GM19324 (cell line): ENCODE data around the gene RABGAP1L.

ENCODE experiments used
- ATAC-seq: cut with Tn5 transposase; IDR thresholded peaks from one replicate; pipeline ENCODE4 v1.9.1; 2021; ENCODE audit warnings: mild to moderate bottlenecking, moderate library complexity; ENCODE audit not compliant: unreplicated experiment, low FRiP score

RABGAP1L gene

DNA sequence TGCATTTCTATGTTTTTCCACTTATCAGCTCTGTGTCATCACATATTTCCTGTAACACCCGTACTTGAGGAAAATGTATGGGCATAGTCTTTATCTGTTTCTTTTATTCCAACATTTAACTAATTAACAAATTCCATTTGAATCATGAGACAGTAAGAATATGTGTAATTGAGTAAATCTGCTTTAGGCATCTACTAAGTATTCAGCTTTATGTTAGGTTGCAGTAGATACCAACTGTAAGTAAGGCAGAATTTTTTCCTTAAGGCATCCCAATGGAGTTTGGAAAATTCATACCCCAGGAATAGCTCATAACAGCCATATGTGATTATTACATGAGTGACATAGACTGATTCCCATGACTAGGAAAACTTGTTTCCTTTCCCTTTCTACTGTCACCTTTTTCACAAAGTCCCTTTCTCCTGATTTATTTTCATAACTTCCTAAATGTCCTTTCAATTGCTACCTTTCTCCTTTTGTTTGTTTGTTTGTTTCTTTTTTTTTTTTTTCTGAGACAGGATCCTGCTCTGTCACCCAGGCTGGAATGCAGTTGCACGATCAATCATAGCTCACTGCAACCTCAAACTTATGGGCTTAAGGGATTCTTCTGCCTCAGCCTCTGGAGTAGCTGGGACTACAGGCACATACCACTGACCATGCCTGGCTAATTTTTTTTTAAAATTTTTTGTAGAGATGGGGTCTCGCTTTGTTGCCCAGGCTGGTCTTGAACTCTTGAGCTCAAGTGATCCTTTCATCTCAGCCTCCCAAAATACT lies 780.6 kb downstream of the RABGAP1L start:
- no peak for ATAC-seq

DNA sequence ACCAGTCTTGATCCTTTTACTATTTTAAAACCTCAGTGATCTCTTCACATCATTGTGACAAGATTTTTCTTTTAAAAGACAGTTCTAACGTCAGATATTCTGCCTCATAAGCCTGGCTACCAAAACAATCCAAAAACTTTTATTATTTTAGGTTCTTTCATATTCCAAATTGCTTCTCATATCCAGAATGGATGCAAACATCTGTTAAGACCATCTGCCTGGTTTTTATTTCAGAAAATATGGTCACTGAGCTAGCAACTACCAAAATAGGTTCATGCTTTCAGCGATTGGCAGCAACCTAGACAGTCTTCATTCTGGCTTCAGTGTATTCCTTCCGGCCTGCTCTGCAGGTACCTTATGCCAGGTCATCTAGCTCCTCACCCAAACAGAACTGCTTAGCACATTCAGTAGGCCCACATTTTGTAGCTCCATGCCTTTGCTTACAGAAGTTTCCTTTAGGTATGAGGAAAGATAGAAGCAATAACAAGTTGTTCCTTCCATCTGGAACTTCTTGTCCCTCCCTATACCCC lies 781.4 kb downstream of the RABGAP1L start:
- no peak for ATAC-seq

- no peak for ATAC-seq
These were observed 783.4 kb downstream of the RABGAP1L start for GRCh38 chr1:174942547-174943255.

- ATAC-seq: no peak
These were observed 786.7 kb downstream of the RABGAP1L start for GRCh38 chr1:174946031-174946430.

DNA sequence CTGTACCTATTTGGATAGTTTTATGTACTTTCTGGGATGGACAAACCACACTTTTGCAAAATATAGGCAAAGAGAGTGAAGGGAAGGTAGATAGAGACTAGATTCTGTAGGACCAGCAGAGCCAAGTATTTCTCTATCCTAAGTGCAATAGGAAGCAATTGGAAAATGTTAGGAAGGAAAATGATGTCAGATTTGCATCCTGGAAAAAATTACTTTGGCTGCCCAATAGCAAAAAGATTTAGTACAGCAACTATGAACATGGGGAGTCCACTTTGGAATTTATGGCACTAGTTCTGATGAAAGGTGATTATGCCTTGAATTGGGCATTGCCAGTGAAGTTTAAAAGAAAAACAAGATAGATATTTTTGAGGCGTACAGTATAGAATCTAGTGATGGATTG lies 789.7 kb downstream of the RABGAP1L start:
- no peak for ATAC-seq

GRCh38 chr1:174949645-174950044 lies 790.3 kb downstream of the RABGAP1L start:
- no peak for ATAC-seq

DNA sequence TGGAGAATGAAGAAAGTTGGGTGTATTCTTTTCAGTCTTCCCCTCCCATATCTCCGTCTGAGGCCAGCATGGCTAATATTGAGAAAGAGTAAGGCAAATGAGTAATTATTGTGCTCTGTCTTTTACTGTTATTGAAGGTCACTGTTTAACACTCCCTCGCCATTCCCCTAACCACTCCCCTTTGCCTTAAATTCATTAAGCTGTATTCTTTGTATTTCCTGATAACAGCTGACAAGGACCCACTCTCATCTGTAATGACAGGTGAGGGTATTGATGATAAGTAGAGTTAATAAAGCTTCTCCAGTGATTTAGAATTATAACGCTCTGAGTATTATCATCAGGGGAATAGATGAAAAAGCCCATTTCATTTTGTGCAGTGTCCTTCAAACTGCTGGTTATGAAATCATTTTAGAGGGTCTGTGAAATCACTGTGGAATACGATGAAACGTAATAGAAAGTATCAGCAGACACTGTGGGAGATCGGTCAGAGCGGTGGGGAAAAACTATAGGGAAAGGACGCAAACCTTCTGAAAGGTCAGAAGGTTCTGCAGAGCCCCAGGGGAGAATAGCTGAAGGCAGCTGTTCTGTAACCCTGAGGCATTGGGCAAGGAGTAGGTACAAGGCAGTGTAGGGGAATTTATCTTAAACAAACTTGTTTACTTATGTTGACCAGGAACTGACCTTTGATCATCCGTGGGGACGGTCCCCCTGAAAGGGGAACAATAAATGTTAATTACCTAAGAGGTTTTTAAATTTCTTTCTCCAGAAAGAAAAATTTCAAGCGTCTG lies 794.2 kb downstream of the RABGAP1L start:
- peak; percentile 55 for ATAC-seq

DNA sequence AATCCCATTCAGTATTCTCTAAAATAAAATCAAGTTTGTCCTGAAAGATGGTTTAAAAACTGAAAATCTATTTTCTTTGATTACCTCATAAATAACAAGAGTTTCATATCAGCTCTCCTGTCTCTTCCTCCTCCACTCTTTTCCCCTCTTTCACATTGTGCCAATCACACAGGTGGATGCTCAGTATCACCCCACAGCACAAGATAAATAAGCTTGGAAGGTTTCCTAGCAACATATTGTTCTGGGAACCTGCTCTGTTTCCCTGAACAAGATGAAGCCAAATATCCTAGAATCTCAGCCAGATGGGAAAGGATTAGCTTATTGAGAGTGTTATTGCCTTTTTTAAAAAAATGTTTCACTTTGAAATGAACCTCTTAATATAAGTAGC lies 794.7 kb downstream of the RABGAP1L start:
- peak; percentile 13 for ATAC-seq

DNA sequence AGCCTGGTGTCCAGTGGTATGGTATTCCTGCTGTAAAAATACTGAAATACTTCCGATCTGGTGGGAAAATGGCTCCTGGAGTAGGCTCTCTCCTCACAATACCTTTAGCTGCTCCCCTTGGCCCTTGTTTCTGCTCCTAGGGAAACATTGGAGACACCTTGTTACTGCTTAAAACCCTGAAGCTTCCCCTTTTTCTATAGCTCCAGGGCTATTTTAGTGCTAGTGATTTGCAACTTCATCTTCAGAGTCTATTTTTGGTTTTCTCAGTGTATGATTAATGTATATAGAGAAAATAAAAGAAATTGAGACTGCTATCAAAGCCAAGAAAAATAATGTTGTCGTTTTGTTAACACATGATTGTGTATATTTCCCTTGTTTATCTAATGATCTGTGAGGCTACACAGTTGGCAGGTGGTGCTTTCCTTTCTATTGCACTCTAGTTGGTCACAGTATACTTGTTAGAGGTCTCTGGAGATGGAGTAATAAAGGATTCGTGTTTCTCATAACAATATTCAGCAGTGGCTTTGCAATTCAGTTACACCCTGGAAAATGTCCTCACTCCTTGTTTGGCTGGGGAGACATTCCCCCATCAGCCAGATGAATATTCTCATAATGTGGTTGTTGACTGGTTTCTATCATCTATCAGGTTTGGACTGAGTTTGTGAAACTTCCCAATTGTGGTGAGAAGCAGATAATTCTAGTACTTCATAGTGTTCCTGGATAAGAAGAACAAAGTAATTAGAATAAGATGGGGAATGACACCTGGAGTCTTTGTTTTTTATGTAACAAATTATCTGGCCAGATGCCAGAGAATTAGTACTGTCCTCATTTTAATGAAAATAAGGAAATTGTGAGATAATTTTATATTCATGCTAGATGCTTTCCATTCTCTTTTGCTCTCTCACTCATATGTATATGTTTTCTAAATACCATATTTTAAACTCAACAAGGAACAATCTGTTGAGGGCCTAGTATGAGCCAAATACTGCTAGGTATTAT lies 795.6 kb downstream of the RABGAP1L start:
- ATAC-seq: no peak

DNA sequence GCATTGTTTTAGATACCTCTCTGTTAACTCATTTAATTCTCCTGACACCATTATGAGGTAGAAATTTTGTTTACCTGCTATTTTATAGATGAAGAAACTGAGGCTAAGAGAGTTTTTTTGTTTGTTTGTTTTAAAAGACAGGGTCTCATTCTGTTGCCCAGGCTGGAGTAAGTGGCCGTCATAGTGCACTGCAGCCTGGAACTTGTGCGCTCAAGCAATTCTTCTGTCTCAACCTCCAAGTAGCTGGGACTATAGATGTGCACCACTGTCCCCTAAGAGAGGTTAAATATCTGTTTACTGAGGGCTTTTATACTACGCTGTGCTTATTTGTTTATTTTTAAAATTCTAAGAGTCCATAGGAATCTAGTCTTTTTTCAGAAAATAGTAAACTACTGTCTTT lies 796.8 kb downstream of the RABGAP1L start:
- ATAC-seq: no peak

- no peak for ATAC-seq
These were observed 797.7 kb downstream of the RABGAP1L start for GRCh38 chr1:174956976-174957375.

DNA sequence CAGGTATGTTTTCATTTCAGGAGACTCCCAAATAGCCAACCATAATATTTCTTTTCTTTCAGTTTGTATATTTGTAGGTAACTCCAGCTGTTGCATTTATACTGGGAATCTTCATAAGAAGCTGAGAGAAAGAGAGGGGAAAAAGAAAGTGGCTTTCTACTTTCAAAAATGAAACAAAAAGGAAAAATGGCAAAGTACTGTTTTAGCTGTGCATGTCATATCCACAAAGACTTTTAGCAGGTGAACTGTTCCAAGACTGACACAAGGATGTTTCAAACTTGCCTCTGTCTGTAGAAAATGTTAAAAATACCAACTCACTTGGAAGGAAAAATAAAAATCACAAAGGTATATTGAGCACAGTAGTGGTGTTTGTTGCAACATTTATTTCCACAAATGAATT lies 798.5 kb downstream of the RABGAP1L start:
- ATAC-seq: no peak

DNA sequence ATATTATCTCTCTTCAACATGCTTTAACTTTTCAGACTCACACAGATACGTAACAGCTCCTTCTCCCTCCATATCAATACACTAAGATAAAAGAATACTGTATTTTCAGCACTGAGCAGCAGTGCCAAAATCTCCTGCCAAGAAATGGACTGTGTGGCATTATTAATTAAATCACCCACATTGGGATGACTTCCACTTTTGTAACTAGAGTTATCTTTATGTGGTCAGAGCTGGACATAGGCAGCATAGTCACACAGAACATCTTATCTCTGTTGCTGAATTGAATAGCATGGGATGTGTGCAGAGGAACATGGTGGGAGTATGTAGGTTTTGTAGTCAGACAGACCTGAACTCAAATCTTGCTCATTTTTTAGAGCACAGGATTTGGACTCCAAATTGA lies 799.1 kb downstream of the RABGAP1L start:
- ATAC-seq: no peak

- ATAC-seq: no peak
These were observed 801.0 kb downstream of the RABGAP1L start for GRCh38 chr1:174960362-174960761.

DNA sequence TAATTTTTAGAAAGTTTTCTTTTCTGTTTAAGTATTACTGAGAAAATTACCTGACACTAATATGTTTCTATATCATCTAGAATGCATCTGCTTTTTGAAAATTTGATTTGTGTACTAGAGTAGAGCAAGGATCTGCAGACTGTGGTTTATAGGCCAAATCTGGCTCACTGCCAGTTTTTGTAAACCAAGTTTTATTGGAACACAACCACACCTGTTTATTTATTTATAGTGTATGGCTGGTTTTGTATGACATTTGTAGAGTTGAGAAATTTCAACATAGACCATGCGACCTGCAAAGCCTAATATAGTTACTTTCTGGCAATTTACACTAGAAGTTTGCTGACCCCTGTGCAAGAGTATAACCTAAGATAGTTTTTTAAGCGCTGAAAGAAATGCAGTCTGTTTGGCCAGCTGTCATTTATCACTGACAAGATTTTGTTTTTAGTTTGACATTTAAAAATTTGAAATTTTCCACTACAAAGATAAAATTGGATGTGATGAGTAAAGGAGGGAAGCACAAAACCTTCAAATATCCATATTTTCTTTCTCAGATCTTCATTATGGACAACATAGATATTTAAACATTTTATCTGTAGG lies 804.3 kb downstream of the RABGAP1L start:
- ATAC-seq: no peak

DNA sequence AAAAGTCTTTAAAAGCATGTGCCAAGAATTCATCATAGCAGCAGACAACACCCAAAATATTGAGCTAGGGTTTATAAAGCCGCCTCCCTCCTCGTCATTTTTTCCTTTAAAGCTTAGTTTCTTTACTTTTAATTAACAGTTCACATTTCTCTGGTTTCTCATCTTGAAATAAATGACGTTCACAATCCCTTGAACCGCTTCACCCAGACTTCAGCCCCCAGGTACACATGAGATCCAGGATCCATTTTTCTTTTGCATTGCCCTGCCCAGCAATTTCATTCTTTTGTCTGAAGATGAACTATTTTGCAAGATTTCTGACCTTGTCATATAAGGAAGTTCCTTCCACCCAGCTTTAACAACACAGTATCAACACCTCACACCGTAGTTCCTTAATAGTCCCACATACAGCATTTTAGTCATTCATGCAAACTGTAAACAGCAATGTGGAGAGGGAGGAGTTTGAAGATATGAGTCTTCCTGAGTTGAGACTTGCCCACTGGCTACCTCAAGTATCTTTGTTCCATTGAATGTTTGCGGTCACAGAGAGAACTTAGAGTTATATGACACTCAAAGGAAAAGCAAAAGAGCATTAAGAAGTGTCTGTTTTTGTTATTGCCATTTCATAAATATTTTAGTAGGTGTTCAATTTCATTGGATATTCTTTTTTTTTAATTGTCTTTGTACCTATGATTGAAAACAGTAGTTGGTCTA lies 805.1 kb downstream of the RABGAP1L start:
- ATAC-seq: no peak

GRCh38 chr1:174964972-174965361 lies 805.6 kb downstream of the RABGAP1L start:
- no peak for ATAC-seq

DNA sequence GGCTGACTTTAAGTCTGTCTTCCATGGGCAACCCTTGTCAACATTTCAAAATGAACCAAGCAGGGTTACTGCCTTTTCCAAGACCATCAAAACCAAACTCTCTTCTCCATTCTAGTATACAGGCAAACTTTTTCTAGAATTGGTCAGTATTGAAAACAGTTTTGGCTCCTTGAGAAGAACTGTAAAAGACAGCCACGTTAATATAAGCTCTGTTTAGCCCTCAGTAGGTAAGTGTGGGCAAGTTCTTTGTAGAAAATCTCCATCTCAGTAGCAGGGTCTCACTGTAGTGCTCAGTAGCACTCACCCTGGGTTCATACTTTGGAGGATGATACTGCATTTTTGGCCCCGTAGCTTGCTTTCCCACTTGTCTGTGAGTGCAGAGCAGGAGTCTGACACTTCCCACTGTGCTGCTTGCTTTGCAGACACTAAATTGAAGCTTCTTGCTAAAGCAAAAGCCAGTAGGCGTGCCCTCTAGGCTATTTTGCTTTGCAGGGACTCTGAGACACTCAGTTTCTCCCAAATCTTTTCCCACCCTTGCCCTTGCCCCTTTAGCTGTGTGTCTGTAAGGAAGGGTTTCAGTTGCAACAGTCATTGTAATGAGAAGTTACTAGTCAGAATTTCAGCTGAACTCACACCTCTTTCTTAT lies 806.2 kb downstream of the RABGAP1L start:
- no peak for ATAC-seq
